Measurements from ENCODE around the gene RPS6KB2. TPM values are rescaled to one million over a fixed set of nuclear protein-coding genes. Genes with fewer than 3 reads are reported as not detected.
A peak's percentile ranks its signal among the peaks of the same experiment; 100 is the strongest.

Gene RPS6KB2
- polyA plus RNA-seq, 1 donor (not counting 4 experiments of a cell fraction or from before 2014, with no cell fraction given): 61.4 TPM

DNA sequence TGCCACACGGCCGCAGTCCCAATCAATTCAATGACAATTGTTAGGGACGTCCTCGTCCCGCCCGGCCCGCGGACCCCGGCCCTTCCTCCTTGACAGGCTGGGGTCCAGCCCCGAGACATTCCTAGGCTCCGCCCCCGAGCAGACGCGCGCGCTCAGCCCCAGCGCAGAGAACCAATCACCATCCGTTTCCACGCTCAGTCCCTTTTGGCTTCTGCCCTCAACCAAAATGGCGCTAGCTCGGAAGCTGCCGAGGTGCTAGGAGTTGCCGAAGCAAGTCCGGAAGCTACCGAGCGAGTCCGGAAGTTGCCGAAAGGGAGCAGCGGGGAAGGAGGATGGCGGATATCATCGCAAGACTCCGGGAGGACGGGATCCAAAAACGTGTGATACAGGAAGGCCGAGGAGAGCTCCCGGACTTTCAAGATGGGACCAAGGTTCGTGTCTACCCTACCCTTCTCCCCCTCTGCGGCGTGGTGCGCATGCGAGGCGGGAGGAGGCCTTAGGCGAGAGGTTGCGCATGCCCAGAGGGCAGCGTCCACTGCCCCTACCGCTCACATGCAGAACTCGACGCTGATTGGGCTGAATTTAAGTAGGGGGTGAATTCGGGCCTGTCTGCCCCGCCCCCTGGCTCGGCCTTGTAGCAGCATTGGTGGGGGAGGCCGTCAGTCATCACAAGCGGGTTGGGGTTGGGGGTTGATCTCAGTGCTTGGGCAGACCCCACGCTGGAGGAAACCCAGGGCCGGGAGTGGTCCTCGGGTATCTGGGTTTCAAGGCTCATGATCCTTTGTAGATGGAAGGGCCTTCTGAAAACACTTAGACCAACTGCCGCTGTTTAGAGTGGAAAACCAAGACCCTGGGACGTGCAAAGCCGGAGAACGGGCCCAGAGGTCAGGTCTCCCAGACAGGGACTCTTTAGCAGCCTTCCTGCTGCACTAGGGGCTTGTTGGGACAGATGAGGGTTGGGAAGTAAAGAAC, 54.8 kb downstream of the RPS6KB2 start, which contains the start of gene AIP:
Gene AIP (plus strand): TSS at position 200 of the 972 bp plus-strand sequence. CDS start 133 bp downstream, at position 333.
- peak within 1 kb of the TSS; percentile 70 for H3K27ac ChIP-seq (ENCODE audit: control insufficient read depth, insufficient read depth, low read length)
- peak within 1 kb of the TSS; percentile 47 to 81 (median 77) for H3K4me3 ChIP-seq (ENCODE audit: control insufficient read depth in 2 of 3, extremely low read depth in 1 of 3, insufficient read depth in 2 of 3, low read depth in 1 of 3, low read length in 3 of 3)
- H3K36me3 ChIP-seq (ENCODE audit: control insufficient read depth in 2 of 2, extremely low read depth in 1 of 2, insufficient read depth in 2 of 2, low read length in 2 of 2): peaks cover 2 to 7% of the 10 kb centered on the region in 2 experiments
- H3K4me2 ChIP-seq (ENCODE audit: control insufficient read depth, extremely low read depth, insufficient read depth, low read depth, low read length): peak within 1 kb of the TSS; percentile 80
- H3K27me3 ChIP-seq (ENCODE audit: control insufficient read depth, extremely low read depth, insufficient read depth, low read length): no peaks in the 10 kb centered on the region
- H3K79me2 ChIP-seq (ENCODE audit: control insufficient read depth, insufficient read depth, low read length): peaks cover 4% of the 10 kb centered on the region
- peak; percentile 81 for DNase-seq (ENCODE audit: low read depth, low spot score)
- H3K4me1 ChIP-seq (ENCODE audit: control insufficient read depth, extremely low read depth, insufficient read depth, low read length): peaks cover 13% of the 10 kb centered on the region
- peak within 1 kb of the TSS; percentile 92 for H2AFZ ChIP-seq (ENCODE audit: control insufficient read depth, low read length)
- no peaks in the 10 kb centered on the region for H4K20me1 ChIP-seq (ENCODE audit: control insufficient read depth, extremely low read depth, insufficient read depth, low read length)
- TF ChIP-seq, protein P1, sequence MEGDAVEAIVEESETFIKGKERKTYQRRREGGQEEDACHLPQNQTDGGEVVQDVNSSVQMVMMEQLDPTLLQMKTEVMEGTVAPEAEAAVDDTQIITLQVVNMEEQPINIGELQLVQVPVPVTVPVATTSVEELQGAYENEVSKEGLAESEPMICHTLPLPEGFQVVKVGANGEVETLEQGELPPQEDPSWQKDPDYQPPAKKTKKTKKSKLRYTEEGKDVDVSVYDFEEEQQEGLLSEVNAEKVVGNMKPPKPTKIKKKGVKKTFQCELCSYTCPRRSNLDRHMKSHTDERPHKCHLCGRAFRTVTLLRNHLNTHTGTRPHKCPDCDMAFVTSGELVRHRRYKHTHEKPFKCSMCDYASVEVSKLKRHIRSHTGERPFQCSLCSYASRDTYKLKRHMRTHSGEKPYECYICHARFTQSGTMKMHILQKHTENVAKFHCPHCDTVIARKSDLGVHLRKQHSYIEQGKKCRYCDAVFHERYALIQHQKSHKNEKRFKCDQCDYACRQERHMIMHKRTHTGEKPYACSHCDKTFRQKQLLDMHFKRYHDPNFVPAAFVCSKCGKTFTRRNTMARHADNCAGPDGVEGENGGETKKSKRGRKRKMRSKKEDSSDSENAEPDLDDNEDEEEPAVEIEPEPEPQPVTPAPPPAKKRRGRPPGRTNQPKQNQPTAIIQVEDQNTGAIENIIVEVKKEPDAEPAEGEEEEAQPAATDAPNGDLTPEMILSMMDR (optimal IDR thresholded peaks at IDR 0.05 in 1 of 3, IDR thresholded peaks at IDR 0.05 in 1 of 3, conservative IDR thresholded peaks at IDR 0.05 in 1 of 3; ENCODE audit: extremely low read depth in 1 of 3, insufficient read depth in 2 of 3, low read length in 3 of 3): peak in 1 of 3 experiments; percentile 20
- TF ChIP-seq EZH2 (IDR thresholded peaks at IDR 0.05; ENCODE audit: low read length): no peak
- no peaks in the 10 kb centered on the region for H3K9me3 ChIP-seq (ENCODE audit: control insufficient read depth, low read depth, low read length)
- peak within 1 kb of the TSS; percentile 70 for H3K9ac ChIP-seq (ENCODE audit: control insufficient read depth, extremely low read depth, insufficient read depth, low read length)
- no peaks in the 10 kb centered on the region for H3K9me1 ChIP-seq (ENCODE audit: control insufficient read depth, extremely low read depth, insufficient read depth, low read length)
- FAIRE-seq: peak; percentile 36
- dilution Hi-C loops (cut with MboI; ENCODE audit: extremely low pct_ligation_motif_present, low sequenced_read_pairs): no loop called here

DNA sequence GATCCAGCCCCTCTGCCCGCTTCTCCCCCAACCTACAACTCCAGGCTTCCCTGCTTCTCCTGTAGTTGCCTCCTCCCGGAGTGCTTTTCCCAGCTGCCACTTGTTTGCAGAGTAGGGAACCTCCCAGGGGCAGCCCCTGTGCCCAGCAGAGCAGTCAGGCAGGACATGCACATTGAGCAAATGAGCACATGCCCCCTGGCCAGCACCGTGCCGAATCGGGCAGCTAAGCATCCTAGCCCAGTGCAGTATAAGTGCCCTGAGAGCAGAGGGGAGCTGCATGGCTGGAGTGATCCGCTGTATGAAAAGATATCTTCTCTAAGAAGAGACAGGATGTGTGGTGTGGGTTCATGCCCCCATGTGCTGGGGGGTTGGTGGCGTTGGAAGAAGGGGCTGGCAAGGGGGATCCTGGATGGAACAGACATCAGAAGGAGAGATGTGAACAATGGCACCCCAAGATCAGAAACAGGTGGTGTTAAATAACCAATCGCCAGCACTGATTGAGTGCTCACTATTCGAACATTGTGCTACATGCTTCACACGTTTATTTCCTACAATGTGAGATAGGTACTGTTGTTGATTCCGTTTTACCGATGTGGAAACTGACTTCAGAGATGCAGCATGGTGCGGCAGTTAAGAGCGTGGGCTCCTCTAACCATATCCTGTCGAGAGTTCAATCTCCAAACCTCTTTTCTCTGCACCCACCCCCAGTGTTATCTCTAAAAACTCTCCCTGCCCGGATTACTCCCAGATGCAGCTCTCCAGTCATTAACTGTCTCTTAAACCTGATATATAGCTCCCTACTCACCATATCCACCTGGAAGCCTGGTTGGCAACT, 55.8 kb downstream of the RPS6KB2 start:
- dilution Hi-C loops (cut with MboI; ENCODE audit: extremely low pct_ligation_motif_present, low sequenced_read_pairs): no loop called here

More for the DNA sequence above, 55.8 kb downstream of the RPS6KB2 start:
- peaks cover 4% of the 10 kb centered on the region for H3K79me2 ChIP-seq (ENCODE audit: control insufficient read depth, insufficient read depth, low read length)
- no peak overlapping the region for H3K27ac ChIP-seq (ENCODE audit: control insufficient read depth, insufficient read depth, low read length)
- no peak overlapping the region for H3K9ac ChIP-seq (ENCODE audit: control insufficient read depth, extremely low read depth, insufficient read depth, low read length)
- H3K4me1 ChIP-seq (ENCODE audit: control insufficient read depth, extremely low read depth, insufficient read depth, low read length): peaks cover 13% of the 10 kb centered on the region
- no peak overlapping the region for H2AFZ ChIP-seq (ENCODE audit: control insufficient read depth, low read length)
- no peak for DNase-seq (ENCODE audit: low read depth, low spot score)
- FAIRE-seq: no peak
- peak overlapping the region in 1 of 3 experiments; percentile 81 for H3K4me3 ChIP-seq (ENCODE audit: control insufficient read depth in 2 of 3, extremely low read depth in 1 of 3, insufficient read depth in 2 of 3, low read depth in 1 of 3, low read length in 3 of 3)
- H3K9me1 ChIP-seq (ENCODE audit: control insufficient read depth, extremely low read depth, insufficient read depth, low read length): no peaks in the 10 kb centered on the region
- no peak for TF ChIP-seq EZH2 (IDR thresholded peaks at IDR 0.05; ENCODE audit: low read length)
- TF ChIP-seq, protein P1 (optimal IDR thresholded peaks at IDR 0.05 in 1 of 3, IDR thresholded peaks at IDR 0.05 in 1 of 3, conservative IDR thresholded peaks at IDR 0.05 in 1 of 3; ENCODE audit: extremely low read depth in 1 of 3, insufficient read depth in 2 of 3, low read length in 3 of 3): no peak
- no peaks in the 10 kb centered on the region for H4K20me1 ChIP-seq (ENCODE audit: control insufficient read depth, extremely low read depth, insufficient read depth, low read length)
- H3K36me3 ChIP-seq (ENCODE audit: control insufficient read depth in 2 of 2, extremely low read depth in 1 of 2, insufficient read depth in 2 of 2, low read length in 2 of 2): peaks cover 4 to 8% of the 10 kb centered on the region in 2 experiments
- no peaks in the 10 kb centered on the region for H3K9me3 ChIP-seq (ENCODE audit: control insufficient read depth, low read depth, low read length)
- H3K27me3 ChIP-seq (ENCODE audit: control insufficient read depth, extremely low read depth, insufficient read depth, low read length): no peaks in the 10 kb centered on the region
- H3K4me2 ChIP-seq (ENCODE audit: control insufficient read depth, extremely low read depth, insufficient read depth, low read depth, low read length): peak overlapping the region; percentile 80

All from keratinocyte (primary cell).